Mucosa of rectum (tissue), 2 donors: ENCODE data around the gene TUBB4A.
"Not testable (repeated sequence)": the region's sequence is repeated elsewhere in the genome, so short reads cannot be mapped to it uniquely, and the experiment has no call there.

Experiments used
- H3K27ac ChIP-seq, 2 donors: one replicate each; pipeline ENCODE4 v1.7.0; 2013; ENCODE audit warnings: inconsistent platforms in 2 of 2, low read depth in 2 of 2, low read length in 2 of 2
- H3K27me3 ChIP-seq, 2 donors: one replicate each; pipeline ENCODE4 v1.7.0; 2013; ENCODE audit warnings: low read length in 2 of 2; ENCODE audit not compliant: control insufficient read depth in 2 of 2, insufficient read depth in 2 of 2
- H3K36me3 ChIP-seq, 2 donors: one replicate each; pipeline ENCODE4 v1.7.0; 2013; ENCODE audit warnings: low read length in 2 of 2; ENCODE audit not compliant: control insufficient read depth in 2 of 2, insufficient read depth in 2 of 2
- H3K4me1 ChIP-seq, 2 donors: one replicate each; pipeline ENCODE4 v1.7.0; 2013; ENCODE audit warnings: low read length in 2 of 2, mild to moderate bottlenecking in 1 of 2; ENCODE audit not compliant: control insufficient read depth in 2 of 2, insufficient read depth in 2 of 2
- H3K4me3 ChIP-seq, 2 donors: one replicate each; pipeline ENCODE4 v1.7.0; 2013; ENCODE audit warnings: low read length in 2 of 2
- H3K9ac ChIP-seq, 2 donors: one replicate each; pipeline ENCODE4 v1.7.0; 2013; ENCODE audit warnings: low read length in 2 of 2, low read depth in 1 of 2, mild to moderate bottlenecking in 1 of 2
- H3K9me3 ChIP-seq, 2 donors: one replicate each; pipeline ENCODE4 v1.7.0; 2013; ENCODE audit warnings: low read length in 2 of 2; ENCODE audit not compliant: control insufficient read depth in 2 of 2
- donor health status: healthy.
- donor health status: Normal muscosa, but diverticular disease.

TUBB4A gene

DNA sequence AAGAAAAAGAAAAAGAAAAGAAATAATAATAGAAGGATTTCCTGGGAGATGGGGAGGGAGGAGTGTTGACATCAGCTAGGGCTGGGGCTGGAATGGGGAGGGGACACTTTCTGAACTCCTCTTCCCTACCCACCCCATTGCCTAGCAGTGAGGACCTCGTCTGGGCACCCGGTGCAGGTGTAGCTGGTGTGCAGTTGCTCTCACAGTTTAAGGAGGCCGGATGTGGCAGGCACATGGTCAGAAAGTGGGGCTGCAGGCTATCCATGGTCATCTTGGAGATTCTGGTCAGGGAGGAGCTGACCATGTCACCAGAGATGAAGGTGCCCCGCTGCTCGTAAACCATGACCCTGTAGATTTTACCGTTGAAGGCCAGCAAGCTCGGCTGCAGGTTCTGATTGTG is 8.5 kb upstream of the TUBB4A start:
- H3K4me3 ChIP-seq = no peak overlapping the region
- H3K4me1 ChIP-seq = no peaks in the 10 kb centered on the region
- H3K27ac ChIP-seq = no peak overlapping the region
- no peak overlapping the region for H3K9ac ChIP-seq
- H3K27me3 ChIP-seq = no peaks in the 10 kb centered on the region
- no peaks in the 10 kb centered on the region for H3K9me3 ChIP-seq
- no peaks in the 10 kb centered on the region for H3K36me3 ChIP-seq

DNA sequence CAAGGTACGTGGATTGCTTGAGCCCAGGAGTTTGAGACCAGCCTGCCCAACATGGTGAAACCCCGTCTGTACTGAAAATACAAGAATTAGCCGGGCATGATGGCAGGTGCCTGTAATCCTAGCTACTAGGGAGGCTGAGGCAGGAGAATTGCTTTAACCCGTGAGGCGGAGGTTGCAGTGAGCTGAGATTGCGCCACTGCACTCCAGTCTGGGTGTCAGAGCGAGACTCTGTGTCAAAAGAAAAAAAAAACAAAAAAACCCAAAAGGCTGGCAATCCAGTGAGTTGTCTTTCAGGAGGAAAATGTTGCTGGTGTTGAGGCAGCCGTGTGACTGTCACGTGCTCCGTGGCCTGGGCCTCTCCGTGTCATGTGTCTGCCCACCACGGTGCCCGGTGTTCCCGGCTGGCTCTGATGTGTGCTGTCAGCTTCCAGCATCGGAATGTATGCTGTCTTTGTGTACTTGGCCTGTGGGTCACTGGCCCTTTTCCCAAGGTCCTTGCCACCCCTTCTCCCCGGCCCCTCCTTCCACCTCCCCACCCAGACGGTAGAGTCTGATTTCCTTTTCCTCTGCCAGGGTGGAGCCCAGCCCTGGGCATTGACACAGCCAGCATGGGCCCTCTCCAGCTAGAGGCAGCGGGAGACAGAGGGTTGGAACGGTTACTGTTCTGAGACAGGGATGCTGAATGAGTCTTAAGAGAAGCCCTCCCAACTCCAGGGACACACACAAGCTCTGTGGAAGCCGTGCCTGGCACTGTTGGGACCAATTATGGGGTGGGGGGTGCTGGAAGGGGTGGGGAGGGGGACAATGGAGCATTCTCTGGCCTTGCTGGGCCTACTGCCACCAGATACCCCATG is 7.2 kb upstream of the TUBB4A start:
- no peaks in the 10 kb centered on the region for H3K4me1 ChIP-seq
- no peak overlapping the region for H3K4me3 ChIP-seq
- H3K36me3 ChIP-seq = no peaks in the 10 kb centered on the region
- no peaks in the 10 kb centered on the region for H3K9me3 ChIP-seq
- no peaks in the 10 kb centered on the region for H3K27me3 ChIP-seq
- no peak overlapping the region for H3K27ac ChIP-seq
- no peak overlapping the region for H3K9ac ChIP-seq

DNA sequence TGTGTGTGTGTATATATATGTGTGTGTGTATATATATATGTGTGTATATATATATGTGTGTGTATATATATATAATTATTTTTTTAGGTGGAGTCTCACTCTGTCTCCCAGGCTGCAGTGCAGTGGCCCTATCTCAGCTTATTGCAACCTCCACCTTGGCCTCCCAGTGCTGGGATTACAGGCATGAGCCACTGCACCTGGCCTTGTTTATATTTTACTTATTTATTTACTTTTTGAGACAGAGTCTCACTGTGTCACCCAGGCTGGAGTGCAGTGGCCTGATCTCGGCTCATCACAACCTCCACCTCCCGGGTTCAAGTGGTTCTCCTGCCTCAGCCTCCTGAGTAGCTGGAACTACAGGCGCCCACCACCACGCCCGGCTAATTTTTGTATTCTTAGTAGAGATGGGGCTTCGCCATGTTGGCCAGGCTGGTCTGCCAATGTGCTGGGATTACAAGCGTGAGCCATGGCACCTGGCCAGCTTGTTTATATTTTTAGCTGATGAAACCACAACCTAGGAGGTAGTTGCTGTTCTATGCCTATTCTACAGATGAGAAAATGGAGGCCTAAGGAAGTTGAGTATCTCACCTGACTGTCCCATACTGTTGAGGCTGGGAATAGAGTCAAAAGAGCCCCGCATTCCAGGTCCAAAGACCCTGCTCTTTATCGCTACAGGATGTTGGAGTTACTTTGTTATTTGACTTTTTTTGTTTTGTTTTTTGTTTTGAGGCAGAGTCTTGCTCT is 6.1 kb upstream of the TUBB4A start:
- not testable (repeated sequence) for H3K9ac ChIP-seq, H3K4me1 ChIP-seq, H3K27ac ChIP-seq, H3K9me3 ChIP-seq, H3K4me3 ChIP-seq, H3K36me3 ChIP-seq, H3K27me3 ChIP-seq

DNA sequence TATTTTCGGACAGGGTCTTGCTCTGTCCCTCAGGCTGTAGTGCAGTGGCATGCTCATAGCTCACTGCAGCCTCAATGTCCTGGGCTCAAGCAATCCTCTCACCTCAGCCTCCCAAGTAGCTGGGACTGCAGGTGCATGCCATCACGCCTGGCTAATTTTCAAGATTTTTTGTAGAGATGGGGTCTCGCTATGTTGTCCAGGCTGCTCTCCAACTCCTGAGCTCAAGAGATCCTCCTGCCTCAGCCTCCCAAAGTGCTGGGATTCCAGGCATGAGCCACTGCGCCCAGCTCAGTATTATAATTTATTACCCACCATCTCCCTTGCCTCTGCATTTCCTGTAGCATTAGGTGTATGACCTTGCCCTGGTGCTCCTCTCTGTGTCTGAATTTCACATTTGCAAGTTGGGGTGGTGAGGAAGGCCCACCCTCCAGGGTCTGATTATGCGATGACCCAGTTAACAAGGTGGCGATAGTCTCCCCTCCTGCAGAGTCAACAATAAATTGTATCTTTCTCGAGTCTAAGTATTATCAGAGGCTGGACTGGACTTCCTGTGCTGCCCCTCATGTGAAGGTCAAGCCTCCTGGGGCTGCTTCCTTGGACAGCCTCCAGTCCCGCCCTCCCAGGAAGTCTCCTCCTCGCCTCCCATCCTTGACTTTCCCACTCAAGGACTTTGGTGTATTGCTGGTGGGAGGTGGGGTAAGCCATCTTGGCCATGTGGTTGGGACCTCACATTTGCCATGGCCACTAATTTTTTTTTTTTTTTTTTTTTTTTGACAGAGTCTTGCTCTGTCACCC is 1.5 kb upstream of the TUBB4A start:
- Histone ChIP-seq H3K27ac (no peak overlapping the region), H3K4me3 (no peak overlapping the region), H3K36me3 (no peaks in the 10 kb centered on the region), H3K9me3 (no peaks in the 10 kb centered on the region), H3K27me3 (peaks cover 13 to 19% of the 10 kb centered on the region in 2 donors), H3K4me1 (peaks cover 0 to 2% of the 10 kb centered on the region in 2 donors), H3K9ac (no peak overlapping the region)

DNA sequence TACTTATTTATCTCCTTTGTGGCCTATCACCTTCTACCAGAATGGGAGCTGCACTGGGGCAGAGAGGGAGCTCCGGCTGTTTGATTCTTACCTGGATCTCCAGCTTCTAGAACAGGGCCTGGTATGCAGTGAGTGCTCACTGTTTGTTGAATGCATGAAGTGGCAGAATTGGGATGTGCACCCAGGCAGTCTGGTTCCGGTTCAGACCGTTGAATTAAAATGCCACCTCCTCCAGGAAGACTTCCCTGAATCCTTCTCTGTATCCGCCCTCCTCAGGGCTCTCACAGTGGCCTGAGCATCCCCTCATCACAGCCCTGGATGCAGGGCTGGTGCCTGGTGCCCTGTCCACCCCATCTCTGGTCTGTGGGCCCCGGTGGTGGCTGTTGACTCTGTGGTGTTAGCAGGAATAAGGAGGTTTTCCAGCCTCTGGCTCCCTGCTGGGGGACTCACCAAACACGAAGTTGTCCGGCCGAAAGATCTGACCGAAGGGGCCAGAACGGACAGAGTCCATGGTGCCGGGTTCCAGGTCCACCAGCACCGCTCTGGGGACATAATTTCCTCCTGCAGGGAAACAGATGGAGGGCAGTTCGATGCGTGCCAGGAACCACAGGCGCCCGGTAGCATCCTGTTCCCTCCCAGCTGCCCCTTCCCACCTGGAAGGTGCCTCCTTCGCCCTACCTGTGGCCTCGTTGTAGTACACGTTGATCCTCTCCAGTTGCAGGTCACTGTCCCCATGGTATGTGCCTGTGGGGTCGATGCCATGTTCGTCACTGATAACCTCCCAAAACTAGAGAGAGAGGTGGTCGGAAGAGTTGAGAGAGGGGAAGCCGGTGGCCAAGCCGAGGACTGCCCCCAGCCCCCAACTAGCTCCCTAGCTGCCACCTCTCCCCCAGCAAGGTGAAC is 1.0 kb downstream of the TUBB4A start:
- Histone ChIP-seq H3K36me3 (no peaks in the 10 kb centered on the region), H3K4me3 (no peak overlapping the region), H3K27me3 (peaks cover 13 to 23% of the 10 kb centered on the region in 2 donors), H3K9me3 (no peaks in the 10 kb centered on the region), H3K4me1 (peaks cover 0 to 2% of the 10 kb centered on the region in 2 donors), H3K9ac (no peak overlapping the region), H3K27ac (no peak overlapping the region)

DNA sequence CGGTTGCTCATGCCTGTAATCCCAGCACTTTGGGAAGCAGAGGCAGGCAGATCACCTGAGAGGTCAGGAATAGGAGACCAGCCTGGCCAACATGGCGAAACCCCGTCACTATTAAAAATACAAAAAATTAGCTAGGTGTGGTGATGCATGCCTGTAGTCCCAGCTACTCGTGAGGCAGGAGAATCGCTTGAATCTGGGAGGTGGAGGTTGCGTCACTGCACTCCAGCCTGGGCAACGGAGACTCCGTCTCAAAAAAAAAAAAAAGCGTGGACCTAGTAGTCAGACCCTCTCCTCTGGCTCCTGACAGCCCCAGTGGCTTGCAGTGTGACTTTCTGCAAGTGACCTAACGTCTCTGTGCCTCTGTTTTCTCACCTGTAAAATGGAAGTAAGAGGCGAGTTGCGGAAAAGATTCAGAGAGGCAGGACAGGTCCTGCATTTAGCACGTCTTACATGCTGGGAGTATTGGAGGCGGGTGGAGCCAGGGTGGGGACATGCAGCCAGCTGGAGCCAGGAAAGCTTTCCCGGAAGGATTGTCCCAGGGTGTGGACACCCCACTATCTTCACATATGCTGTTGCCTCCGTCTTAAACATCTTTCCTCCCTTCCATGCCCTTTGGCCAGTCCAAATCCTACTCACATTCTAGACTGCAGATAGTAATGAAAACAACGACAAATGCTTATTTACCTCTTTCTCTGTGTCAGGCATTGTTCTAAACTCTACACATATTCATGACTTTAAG is 2.9 kb downstream of the TUBB4A start:
- no peak overlapping the region for H3K4me3 ChIP-seq
- H3K36me3 ChIP-seq = no peaks in the 10 kb centered on the region
- H3K4me1 ChIP-seq = peaks cover 0 to 2% of the 10 kb centered on the region in 2 donors
- no peak overlapping the region for H3K9ac ChIP-seq
- H3K27me3 ChIP-seq = peaks cover 13 to 23% of the 10 kb centered on the region in 2 donors
- H3K27ac ChIP-seq = no peak overlapping the region
- H3K9me3 ChIP-seq = no peaks in the 10 kb centered on the region

DNA sequence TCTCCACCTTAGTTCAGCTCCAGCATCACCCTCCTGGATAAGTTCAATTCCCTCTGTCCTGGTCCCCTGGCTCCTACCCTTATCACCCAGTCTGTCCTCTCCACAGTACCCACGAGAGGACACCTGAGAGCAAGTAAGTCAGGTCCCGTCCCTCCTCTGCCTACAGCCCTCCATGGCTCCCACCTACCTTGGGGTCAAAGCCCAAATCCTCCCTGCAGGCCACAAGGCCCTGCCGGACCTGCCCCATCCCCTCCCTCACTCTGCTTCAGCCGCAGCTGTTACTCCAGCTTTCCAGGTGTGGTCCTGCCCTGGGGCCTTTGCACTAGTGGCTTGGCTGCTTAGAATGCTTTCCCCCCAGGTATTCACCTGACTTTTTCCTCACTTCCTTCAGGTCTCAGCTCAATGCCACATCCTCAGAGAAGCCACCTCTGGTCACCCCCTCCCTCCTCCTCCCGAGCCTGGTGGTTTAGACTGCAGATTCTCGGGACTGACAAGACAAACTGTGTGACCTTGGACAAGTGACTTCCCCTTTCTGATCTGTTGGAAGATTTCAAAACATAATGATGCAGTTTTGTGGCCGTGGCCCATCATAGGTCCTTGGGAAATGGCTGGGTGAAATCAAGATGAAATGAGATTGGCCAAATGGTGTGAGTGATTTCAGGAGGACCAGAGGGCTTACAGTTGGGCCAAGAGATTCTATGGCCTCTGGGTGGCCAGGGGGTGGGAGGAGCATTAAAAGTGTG is 3.6 kb downstream of the TUBB4A start:
- Histone ChIP-seq H3K27ac (no peak overlapping the region), H3K4me1 (peaks cover 0 to 2% of the 10 kb centered on the region in 2 donors), H3K36me3 (no peaks in the 10 kb centered on the region), H3K27me3 (peaks cover 10 to 22% of the 10 kb centered on the region in 2 donors), H3K4me3 (no peak overlapping the region), H3K9me3 (no peaks in the 10 kb centered on the region), H3K9ac (no peak overlapping the region)

DNA sequence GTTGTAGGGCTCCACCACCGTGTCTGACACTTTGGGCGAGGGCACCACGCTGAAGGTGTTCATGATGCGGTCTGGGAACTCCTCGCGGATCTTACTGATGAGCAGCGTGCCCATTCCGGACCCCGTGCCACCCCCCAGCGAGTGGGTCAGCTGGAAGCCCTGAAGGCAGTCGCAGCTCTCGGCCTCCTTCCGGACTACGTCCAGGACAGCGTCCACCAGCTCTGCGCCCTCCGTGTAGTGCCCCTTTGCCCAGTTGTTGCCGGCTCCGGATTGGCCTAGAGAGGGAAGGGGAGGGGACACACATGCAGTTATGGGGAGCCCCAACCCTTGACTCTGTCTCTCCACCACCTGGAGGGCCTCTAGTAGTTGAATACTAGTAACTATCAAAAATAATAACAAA is 6.2 kb downstream of the TUBB4A start:
- Histone ChIP-seq H3K36me3 (no peaks in the 10 kb centered on the region), H3K9ac (no peak overlapping the region), H3K4me3 (no peak overlapping the region), H3K9me3 (no peaks in the 10 kb centered on the region), H3K27me3 (peaks cover under 1 to 11% of the 10 kb centered on the region in 2 donors), H3K27ac (no peak overlapping the region), H3K4me1 (peaks cover 0 to 2% of the 10 kb centered on the region in 2 donors)
